ENCODE measurements around the gene STARD8.

DNA sequence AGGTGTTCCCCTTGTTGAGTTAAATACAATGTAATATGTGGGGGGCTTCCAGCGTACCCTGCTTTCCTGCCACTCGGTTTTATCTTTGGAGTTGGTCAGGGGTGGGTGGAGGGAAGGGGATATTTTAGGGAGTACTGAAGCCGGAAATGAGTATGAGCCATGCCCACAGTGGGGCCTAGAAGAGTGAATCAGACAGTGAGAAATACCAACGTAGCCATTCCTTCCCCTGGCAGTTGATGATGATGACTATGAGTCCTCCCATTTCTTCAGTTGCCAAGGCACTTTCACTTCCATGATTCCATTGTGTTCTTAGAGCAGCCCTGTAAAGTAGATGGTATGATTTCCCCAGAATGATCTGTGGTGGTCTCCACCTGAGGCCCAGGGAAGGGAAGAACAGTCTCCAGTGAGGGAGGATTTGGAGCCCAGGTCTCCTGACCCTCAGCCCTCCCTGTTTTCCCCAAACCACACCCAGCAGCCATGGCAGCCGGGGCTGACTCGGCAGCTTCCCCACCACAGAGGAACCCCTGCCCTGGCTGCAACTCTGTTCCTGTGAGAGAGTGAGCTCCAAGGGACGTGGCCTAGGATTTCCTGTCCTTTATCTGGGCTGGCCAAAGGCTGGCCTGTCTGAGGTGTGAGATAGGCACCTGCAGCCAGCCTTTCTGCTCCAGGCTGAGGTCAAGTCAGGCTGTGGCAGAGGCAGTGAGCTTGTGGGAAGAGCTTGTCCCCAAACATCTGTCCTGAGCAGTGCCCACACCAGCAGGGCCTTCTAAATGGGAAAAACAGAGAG lies 52.7 kb downstream of the STARD8 start:
- TF ChIP-seq CTCF (IDR thresholded peaks at IDR 0.05), result no peak
- no peak for TF ChIP-seq CEBPB (IDR thresholded peaks at IDR 0.05)
- no peak for TF ChIP-seq EP300 (IDR thresholded peaks at IDR 0.05)
- no peak for TF ChIP-seq POLR2A (IDR thresholded peaks at IDR 0.05; ENCODE audit: low read length)
- TF ChIP-seq USF2 (IDR thresholded peaks at IDR 0.05), result no peak
- no peak for TF ChIP-seq MAZ (IDR thresholded peaks at IDR 0.05; ENCODE audit: borderline replicate concordance, low read depth, low read length)

Measured in A549 (cell line).